Measurements from ENCODE around the gene GCH1.

Gene GCH1

DNA sequence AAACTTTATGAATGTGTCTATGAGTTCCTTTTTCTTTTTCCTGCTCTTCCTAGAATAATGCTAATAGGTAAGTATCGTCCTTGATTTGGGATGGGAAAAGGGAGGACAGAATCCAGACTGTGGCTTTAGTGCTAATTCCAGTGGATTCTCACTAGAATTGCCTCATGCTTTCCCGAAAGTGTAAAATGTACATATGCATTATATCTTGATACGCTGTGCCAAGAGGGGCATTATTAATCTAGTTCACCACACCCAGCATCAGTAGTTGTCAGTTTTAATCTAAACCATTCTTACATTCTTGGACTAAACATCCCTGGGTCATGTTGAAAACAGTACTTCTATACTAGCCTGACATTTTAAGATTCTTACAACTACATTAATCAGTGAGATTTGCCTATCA lies 49.3 kb downstream of the GCH1 start:
- Mint-ChIP-seq H3K9me3 (no peaks in the 10 kb centered on the region), H3K27ac (no peak overlapping the region), H3K36me3 (ENCODE audit: low read depth) (no peaks in the 10 kb centered on the region), H3K4me3 (no peak overlapping the region), H3K4me1 (peaks cover 7% of the 10 kb centered on the region), H3K27me3 (ENCODE audit: low read depth) (no peaks in the 10 kb centered on the region)
- TF ChIP-seq, protein P1, sequence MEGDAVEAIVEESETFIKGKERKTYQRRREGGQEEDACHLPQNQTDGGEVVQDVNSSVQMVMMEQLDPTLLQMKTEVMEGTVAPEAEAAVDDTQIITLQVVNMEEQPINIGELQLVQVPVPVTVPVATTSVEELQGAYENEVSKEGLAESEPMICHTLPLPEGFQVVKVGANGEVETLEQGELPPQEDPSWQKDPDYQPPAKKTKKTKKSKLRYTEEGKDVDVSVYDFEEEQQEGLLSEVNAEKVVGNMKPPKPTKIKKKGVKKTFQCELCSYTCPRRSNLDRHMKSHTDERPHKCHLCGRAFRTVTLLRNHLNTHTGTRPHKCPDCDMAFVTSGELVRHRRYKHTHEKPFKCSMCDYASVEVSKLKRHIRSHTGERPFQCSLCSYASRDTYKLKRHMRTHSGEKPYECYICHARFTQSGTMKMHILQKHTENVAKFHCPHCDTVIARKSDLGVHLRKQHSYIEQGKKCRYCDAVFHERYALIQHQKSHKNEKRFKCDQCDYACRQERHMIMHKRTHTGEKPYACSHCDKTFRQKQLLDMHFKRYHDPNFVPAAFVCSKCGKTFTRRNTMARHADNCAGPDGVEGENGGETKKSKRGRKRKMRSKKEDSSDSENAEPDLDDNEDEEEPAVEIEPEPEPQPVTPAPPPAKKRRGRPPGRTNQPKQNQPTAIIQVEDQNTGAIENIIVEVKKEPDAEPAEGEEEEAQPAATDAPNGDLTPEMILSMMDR (IDR thresholded peaks at IDR 0.05; ENCODE audit: unreplicated experiment in 3 of 3) = no peak

DNA sequence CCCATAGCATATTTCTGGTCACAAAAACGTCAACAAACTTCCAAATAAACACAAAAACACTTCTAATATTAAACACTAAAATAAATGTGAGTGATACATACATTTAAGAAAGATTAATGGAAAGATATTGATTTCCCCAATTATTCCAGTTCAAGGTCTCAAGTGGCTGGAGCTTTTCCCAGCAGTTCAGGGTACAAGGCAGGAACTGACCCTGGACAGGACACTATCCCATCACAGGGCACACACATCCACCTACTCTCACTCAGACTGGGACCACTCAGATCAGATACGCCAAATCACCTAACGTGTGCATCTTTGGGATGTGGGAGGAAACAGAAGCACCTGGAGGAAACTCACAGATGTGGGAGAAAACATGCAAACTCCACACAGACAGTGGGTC lies 50.4 kb downstream of the GCH1 start:
- H3K36me3 Mint-ChIP-seq (ENCODE audit: low read depth) = no peaks in the 10 kb centered on the region
- no peak overlapping the region for H3K27ac Mint-ChIP-seq
- no peak overlapping the region for H3K4me3 Mint-ChIP-seq
- peaks cover 7% of the 10 kb centered on the region for H3K4me1 Mint-ChIP-seq
- H3K9me3 Mint-ChIP-seq = no peaks in the 10 kb centered on the region
- no peaks in the 10 kb centered on the region for H3K27me3 Mint-ChIP-seq (ENCODE audit: low read depth)
- TF ChIP-seq, protein P1 (IDR thresholded peaks at IDR 0.05; ENCODE audit: unreplicated experiment in 3 of 3) = no peak

DNA sequence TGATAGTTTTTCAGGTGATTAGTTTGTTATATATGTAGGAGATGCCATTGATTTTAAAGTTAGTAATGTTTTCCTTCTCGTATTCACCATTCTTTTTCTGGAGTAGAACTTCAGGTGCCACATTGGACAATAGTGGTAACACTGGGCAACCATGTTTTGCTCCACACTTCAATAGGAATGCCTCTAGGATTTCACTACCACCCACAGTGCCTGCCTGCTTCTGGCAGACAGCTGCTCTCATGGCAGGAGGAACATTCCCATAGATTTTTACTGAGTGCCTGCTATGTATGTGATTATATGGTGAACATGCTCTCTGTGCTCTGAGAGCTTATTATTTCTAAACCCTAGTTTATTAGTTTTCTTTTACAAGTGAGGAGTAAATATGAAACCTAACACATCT lies 53.7 kb downstream of the GCH1 start:
- TF ChIP-seq, protein P1 (IDR thresholded peaks at IDR 0.05; ENCODE audit: unreplicated experiment in 3 of 3) = no peak
- no peaks in the 10 kb centered on the region for H3K27me3 Mint-ChIP-seq (ENCODE audit: low read depth)
- H3K4me3 Mint-ChIP-seq = no peak overlapping the region
- H3K4me1 Mint-ChIP-seq = peaks cover 7% of the 10 kb centered on the region
- H3K36me3 Mint-ChIP-seq (ENCODE audit: low read depth) = no peaks in the 10 kb centered on the region
- no peak overlapping the region for H3K27ac Mint-ChIP-seq
- no peaks in the 10 kb centered on the region for H3K9me3 Mint-ChIP-seq

DNA sequence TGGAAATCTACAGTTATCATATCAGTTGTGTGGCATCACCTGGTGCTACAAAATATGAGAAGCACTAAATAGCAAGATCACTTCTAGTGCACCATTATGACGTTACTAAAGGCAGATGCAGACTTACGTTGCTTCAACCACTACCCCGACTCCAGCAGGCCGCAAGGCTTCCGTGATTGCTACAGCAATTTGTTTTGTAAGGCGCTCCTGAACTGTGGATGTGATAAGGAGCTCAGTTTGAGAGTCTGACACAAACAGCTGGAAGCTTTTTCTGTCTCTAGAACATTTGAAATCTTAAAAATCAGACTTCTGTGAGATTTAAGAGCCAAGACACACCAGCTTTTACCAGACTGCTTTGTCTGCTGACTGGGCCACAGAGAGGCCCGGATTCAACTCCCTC lies 57.0 kb downstream of the GCH1 start:
- Mint-ChIP-seq H3K4me3 (no peak overlapping the region), H3K4me1 (peaks cover 7% of the 10 kb centered on the region), H3K27me3 (ENCODE audit: low read depth) (peaks cover 4% of the 10 kb centered on the region), H3K27ac (no peak overlapping the region), H3K9me3 (no peaks in the 10 kb centered on the region), H3K36me3 (ENCODE audit: low read depth) (peaks cover 5% of the 10 kb centered on the region)
- TF ChIP-seq, protein P1 (IDR thresholded peaks at IDR 0.05; ENCODE audit: unreplicated experiment in 3 of 3) = no peak

DNA sequence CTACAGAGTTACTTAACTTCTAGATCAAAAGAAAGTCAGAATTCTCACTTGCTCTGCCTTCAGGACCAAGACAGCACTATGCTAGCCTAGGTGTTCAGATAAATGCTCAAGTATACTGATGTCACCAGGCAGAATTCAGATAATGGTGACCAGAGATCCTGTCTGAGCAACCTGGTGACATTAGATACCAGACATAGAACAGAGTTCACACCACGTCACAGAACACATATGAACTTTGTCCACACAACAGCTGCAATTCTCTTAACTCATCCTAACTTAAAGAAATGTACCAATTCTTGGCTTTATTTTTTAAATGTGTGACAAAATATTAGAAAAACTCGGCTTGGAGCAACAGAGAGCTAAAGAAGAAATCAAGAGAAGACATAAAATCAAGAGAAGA lies 58.1 kb downstream of the GCH1 start:
- Mint-ChIP-seq H3K4me3 (no peak overlapping the region), H3K27ac (no peak overlapping the region), H3K4me1 (peaks cover 11% of the 10 kb centered on the region), H3K36me3 (ENCODE audit: low read depth) (peaks cover 7% of the 10 kb centered on the region), H3K9me3 (no peaks in the 10 kb centered on the region), H3K27me3 (ENCODE audit: low read depth) (peaks cover 4% of the 10 kb centered on the region)
- TF ChIP-seq, protein P1 (IDR thresholded peaks at IDR 0.05; ENCODE audit: unreplicated experiment in 3 of 3) = no peak

DNA sequence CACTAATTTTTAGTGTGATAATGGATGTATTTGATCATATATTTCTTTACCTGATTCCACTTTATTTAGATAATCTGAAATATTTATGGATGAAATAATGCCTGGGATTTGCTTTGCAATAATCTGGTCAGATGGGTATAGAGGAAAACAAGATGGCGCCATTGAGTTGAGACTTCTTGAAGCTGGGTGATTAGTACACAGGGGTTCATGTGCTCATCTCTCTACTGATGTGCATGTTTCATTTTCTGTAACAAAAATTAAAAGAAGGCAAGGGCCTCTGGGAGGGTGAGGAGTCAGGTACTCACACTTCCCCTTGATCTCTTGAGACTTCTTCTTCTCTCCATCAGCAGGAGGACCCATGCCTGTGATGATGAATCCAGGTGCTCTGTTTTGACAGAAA lies 61.8 kb downstream of the GCH1 start:
- Mint-ChIP-seq H3K4me3 (no peak overlapping the region), H3K27me3 (ENCODE audit: low read depth) (peaks cover 7% of the 10 kb centered on the region), H3K9me3 (no peaks in the 10 kb centered on the region), H3K4me1 (peaks cover 6% of the 10 kb centered on the region), H3K27ac (no peak overlapping the region), H3K36me3 (ENCODE audit: low read depth) (peaks cover 7% of the 10 kb centered on the region)
- TF ChIP-seq, protein P1 (IDR thresholded peaks at IDR 0.05; ENCODE audit: unreplicated experiment in 3 of 3) = no peak
